Gastrocnemius medialis (tissue), 4 donors: ENCODE measurements around the gene PBOV1. TPM values are rescaled to one million over a fixed set of nuclear protein-coding genes. Genes with fewer than 3 reads are reported as not detected.

Experiments
- ATAC-seq, 2 donors: fragments of 150-250 bp; one replicate each; pipeline ENCODE4 v1.9.1; 2016
- DNase-seq, 2 donors: peaks; one replicate each; pipeline ENCODE4 v3.0.0-alpha.2; 2019
- H3K27ac ChIP-seq, 4 donors: fragments of 200-600 bp; sonication (generic); 1 replicate in 1 of 4; 2 replicates in 3 of 4; pipeline ENCODE4 v1.5.1; 2016 to 2018; ENCODE audit warnings: mild to moderate bottlenecking in 2 of 4, moderate library complexity in 1 of 4
- H3K27me3 ChIP-seq, 3 donors: fragments of 200-600 bp; sonication (generic) in 2 of 3; 1 replicate in 1 of 3; 2 replicates in 2 of 3; pipeline versions ENCODE4 v1.5.1 to v1.6.0; 2016 to 2019; ENCODE audit warnings: mild to moderate bottlenecking in 1 of 3, moderate library complexity in 1 of 3
- H3K36me3 ChIP-seq, 2 donors: fragments of 200-600 bp; sonication (generic) in 1 of 2; one replicate each; pipeline ENCODE4 v1.5.1; 2017 to 2018
- H3K4me1 ChIP-seq, 2 donors: fragments of 200-600 bp; sonication (generic) in 1 of 2; one replicate each; pipeline ENCODE4 v1.5.1; 2016 to 2017; ENCODE audit warnings: mild to moderate bottlenecking in 2 of 2
- H3K4me3 ChIP-seq, 4 donors: fragments of 200-600 bp; sonication (generic) in 3 of 4; 1 replicate in 1 of 4; 2 replicates in 3 of 4; pipeline ENCODE4 v1.5.1; 2016 to 2019; ENCODE audit warnings: mild to moderate bottlenecking in 2 of 4
- H3K9me3 ChIP-seq, 3 donors: fragments of 200-600 bp; sonication (generic) in 2 of 3; 1 replicate in 1 of 3; 2 replicates in 2 of 3; pipeline ENCODE4 v1.5.1; 2016 to 2019
- POLR2A ChIP-seq, 2 donors: fragments of 450-650 bp; IDR thresholded peaks; one replicate each; pipeline ENCODE4 v1.6.1; 2017; ENCODE audit warnings: antibody characterized with exemption in 2 of 2, mild to moderate bottlenecking in 2 of 2, moderate library complexity in 2 of 2
- in situ Hi-C, 4 donors: fragments of 200-750 bp; cut with MboI; loops; one replicate each; pipeline versions ENCODE4 v1.15.0 to v1.8.0; 2017; ENCODE audit warnings: low sequenced_read_pairs in 4 of 4
- intact Hi-C: fragments of 100-400 bp; cut with DNase I; formaldehyde crosslinking; loops from one replicate; pipeline ENCODE4 v1.15.1; 2023; ENCODE audit warnings: low total_unique reads
- total RNA-seq, 4 donors: library from RNA; depleted of rRNA; stranded (reverse); fragments of >200 nt; gene quantifications; one replicate each; pipeline versions ENCODE4 v1.1.0 to v1.2.3, GENCODE V29; 2016
- TF ChIP-seq, protein P1 (sequence below), 5 experiments: fragments of 450-650 bp in 3 of 5; fragments of 200-600 bp in 2 of 5; sonication (generic) in 2 of 5; IDR thresholded peaks in 4 of 5; conservative IDR thresholded peaks in 1 of 5; 1 replicate in 4 of 5; 2 replicates in 1 of 5; pipeline ENCODE4 v1.5.1; 2016 to 2019; ENCODE audit warnings: antibody characterized with exemption in 5 of 5, mild to moderate bottlenecking in 3 of 5, moderate library complexity in 3 of 5

The PBOV1 gene
- total RNA-seq, 4 donors from 2014 or later: not detected

DNA sequence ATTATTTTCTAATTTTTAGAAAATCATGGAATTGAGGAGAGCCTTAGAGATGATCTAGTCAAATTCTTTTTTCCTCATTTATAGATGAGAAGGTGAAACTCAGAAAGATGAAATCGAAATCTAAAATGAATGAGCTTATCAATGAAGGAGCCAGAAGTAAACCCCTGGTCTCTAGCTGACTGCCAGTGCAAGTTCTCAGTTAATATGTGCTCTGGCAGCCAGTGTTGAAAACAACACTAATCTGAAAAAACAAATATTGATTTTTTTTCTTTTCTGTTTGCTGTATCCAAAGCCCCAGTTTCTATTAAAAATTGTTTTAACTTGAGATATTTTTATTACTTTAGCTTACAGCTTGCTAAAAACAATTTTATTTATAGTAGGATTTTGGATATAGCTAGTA is 21.5 kb upstream of the PBOV1 start:
- Histone ChIP-seq H3K27me3 (no peaks in the 10 kb centered on the region), H3K4me1 (no peaks in the 10 kb centered on the region), H3K27ac (no peak overlapping the region), H3K4me3 (no peak overlapping the region), H3K36me3 (no peaks in the 10 kb centered on the region), H3K9me3 (no peaks in the 10 kb centered on the region)
- ATAC-seq (no peak), DNase-seq (no peak)
- no peak for TF ChIP-seq POLR2A (IDR thresholded peaks at IDR 0.05)
- TF ChIP-seq, protein P1, sequence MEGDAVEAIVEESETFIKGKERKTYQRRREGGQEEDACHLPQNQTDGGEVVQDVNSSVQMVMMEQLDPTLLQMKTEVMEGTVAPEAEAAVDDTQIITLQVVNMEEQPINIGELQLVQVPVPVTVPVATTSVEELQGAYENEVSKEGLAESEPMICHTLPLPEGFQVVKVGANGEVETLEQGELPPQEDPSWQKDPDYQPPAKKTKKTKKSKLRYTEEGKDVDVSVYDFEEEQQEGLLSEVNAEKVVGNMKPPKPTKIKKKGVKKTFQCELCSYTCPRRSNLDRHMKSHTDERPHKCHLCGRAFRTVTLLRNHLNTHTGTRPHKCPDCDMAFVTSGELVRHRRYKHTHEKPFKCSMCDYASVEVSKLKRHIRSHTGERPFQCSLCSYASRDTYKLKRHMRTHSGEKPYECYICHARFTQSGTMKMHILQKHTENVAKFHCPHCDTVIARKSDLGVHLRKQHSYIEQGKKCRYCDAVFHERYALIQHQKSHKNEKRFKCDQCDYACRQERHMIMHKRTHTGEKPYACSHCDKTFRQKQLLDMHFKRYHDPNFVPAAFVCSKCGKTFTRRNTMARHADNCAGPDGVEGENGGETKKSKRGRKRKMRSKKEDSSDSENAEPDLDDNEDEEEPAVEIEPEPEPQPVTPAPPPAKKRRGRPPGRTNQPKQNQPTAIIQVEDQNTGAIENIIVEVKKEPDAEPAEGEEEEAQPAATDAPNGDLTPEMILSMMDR (IDR thresholded peaks at IDR 0.05 in 4 of 5, conservative IDR thresholded peaks at IDR 0.05 in 1 of 5): no peak
- intact Hi-C loops: no loop called here
- in situ Hi-C loops: no loop called here

DNA sequence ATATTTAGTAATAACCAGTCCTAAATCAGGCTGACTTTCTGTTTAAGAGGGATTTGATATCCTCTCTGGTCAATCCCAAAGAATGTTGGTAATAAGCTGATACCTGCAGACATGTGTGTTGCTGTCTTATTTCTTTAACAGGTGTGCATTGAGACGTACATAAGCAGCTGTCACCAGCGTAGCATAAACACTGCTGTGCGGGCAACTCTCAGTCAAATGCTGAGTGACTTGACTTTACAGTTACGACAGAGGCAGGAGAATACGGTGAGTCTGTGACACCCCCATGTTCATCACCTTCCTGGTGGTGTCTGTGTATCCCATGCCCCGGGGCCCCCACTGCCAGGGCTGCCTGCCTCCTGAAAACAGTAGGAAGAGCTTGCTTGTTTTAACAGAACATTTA is 20.1 kb upstream of the PBOV1 start:
- DNase-seq: no peak
- no peaks in the 10 kb centered on the region for H3K27me3 ChIP-seq
- no peak overlapping the region for H3K4me3 ChIP-seq
- H3K4me1 ChIP-seq: no peaks in the 10 kb centered on the region
- H3K27ac ChIP-seq: no peak overlapping the region
- TF ChIP-seq POLR2A (IDR thresholded peaks at IDR 0.05): no peak
- TF ChIP-seq, protein P1 (IDR thresholded peaks at IDR 0.05 in 4 of 5, conservative IDR thresholded peaks at IDR 0.05 in 1 of 5): no peak
- H3K9me3 ChIP-seq: no peaks in the 10 kb centered on the region
- in situ Hi-C loops: no loop called here
- intact Hi-C loops: no loop called here
- H3K36me3 ChIP-seq: no peaks in the 10 kb centered on the region
- ATAC-seq: no peak

DNA sequence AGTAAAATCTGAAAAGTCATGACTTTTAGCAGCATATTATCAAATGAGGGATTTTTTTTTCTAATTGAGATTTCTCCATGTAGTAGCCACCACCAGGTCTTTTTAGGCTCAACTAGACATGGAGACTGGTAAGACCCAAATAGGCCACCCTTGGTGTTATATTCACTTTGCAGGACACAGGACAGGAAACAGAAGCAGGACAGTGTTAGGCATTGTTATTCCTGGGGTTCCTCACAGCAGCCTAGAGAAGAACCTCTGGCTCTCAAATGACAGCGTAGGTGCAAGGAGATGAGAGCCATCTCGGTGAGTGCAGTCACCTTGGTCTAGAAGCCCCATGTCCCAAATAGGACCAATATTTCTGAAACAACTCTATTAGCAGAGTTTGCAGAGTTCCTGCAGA is 19.2 kb upstream of the PBOV1 start:
- H3K36me3 ChIP-seq: no peaks in the 10 kb centered on the region

DNA sequence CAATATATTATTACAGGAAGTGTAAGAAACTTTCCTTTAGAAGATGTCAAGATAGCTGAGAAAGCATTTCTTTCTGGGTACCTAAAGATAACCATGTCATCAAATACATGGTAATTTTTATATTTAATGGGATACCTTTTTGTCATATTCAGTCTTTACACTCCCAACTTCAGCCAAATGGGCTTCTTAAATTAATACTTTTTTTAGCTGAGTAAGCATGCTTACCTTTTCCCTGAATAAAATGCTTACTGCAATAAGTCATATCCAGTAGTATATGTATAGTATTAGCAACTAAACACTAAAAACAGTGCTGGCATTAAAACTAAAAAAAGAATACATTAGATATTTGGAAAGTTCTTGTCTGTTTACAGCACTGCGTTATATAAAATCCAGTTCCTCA is 17.4 kb upstream of the PBOV1 start:
- no peaks in the 10 kb centered on the region for H3K4me1 ChIP-seq
- intact Hi-C loops (no loop called here), in situ Hi-C loops (no loop called here)
- ATAC-seq (no peak), DNase-seq (no peak)
- no peaks in the 10 kb centered on the region for H3K27me3 ChIP-seq
- TF ChIP-seq, protein P1 (IDR thresholded peaks at IDR 0.05 in 4 of 5, conservative IDR thresholded peaks at IDR 0.05 in 1 of 5): no peak
- TF ChIP-seq POLR2A (IDR thresholded peaks at IDR 0.05): no peak
- H3K4me3 ChIP-seq: no peak overlapping the region
- no peaks in the 10 kb centered on the region for H3K36me3 ChIP-seq
- H3K9me3 ChIP-seq: no peaks in the 10 kb centered on the region
- H3K27ac ChIP-seq: no peak overlapping the region

More for the DNA sequence above, 19.2 kb upstream of the PBOV1 start:
- TF ChIP-seq, protein P1 (IDR thresholded peaks at IDR 0.05 in 4 of 5, conservative IDR thresholded peaks at IDR 0.05 in 1 of 5): no peak
- no peak for TF ChIP-seq POLR2A (IDR thresholded peaks at IDR 0.05)
- H3K4me1 ChIP-seq: no peaks in the 10 kb centered on the region
- intact Hi-C loops: no loop called here
- in situ Hi-C loops: no loop called here
- DNase-seq: no peak
- H3K27me3 ChIP-seq: no peaks in the 10 kb centered on the region
- H3K9me3 ChIP-seq: no peaks in the 10 kb centered on the region
- H3K4me3 ChIP-seq: no peak overlapping the region
- ATAC-seq: no peak
- H3K27ac ChIP-seq: no peak overlapping the region

DNA sequence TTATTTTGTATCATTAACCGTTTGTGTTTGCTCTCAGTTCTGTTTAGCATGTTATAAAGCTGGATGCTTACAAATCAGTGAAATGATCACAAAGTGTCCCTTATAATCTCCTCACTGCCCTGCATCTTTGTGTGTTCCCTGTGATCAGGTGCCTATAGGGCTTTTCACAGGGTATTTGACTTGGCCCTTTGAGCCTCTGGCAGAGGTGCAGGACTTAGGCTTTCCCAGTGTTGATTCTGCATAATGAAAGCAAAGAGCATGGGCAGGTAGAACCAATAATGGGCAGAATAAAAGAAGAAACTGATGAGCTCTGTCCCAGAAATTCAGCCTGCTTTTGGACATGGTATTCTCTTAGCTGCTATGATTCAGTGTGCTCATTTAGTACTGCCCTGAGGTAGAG is 16.9 kb upstream of the PBOV1 start:
- H3K4me3 ChIP-seq: no peak overlapping the region
- H3K36me3 ChIP-seq: no peaks in the 10 kb centered on the region
- TF ChIP-seq, protein P1 (IDR thresholded peaks at IDR 0.05 in 4 of 5, conservative IDR thresholded peaks at IDR 0.05 in 1 of 5): no peak
- no peak for TF ChIP-seq POLR2A (IDR thresholded peaks at IDR 0.05)
- no peaks in the 10 kb centered on the region for H3K27me3 ChIP-seq
- H3K4me1 ChIP-seq: no peaks in the 10 kb centered on the region
- in situ Hi-C loops: no loop called here
- DNase-seq: no peak
- no peak for ATAC-seq
- no peak overlapping the region for H3K27ac ChIP-seq
- no peaks in the 10 kb centered on the region for H3K9me3 ChIP-seq
- intact Hi-C loops: no loop called here
